Osteoblast (primary cell): Measurements from ENCODE around the gene FAM174C. TPM values are rescaled to one million over a fixed set of nuclear protein-coding genes. Genes with fewer than 3 reads are reported as not detected.

Experiments
- DNase-seq: peaks from one replicate; pipeline ENCODE4 v3.0.0; 2011; ENCODE audit warnings: low spot score, mixed read lengths; ENCODE audit not compliant: insufficient read length; ENCODE audit errors: missing footprints
- H2AFZ ChIP-seq: 2 replicates; pipeline ENCODE4 v1.6.0; 2011; ENCODE audit warnings: mild to moderate bottlenecking, low read length
- H3K27ac ChIP-seq: 2 replicates; pipeline ENCODE4 v1.5.1; 2011; ENCODE audit warnings: mild to moderate bottlenecking, low read depth, low read length, moderate library complexity
- H3K27me3 ChIP-seq: 2 replicates; pipeline ENCODE4 v1.6.0; 2012; ENCODE audit warnings: mild to moderate bottlenecking, control low read depth, inconsistent platforms, low read length, moderate library complexity; ENCODE audit not compliant: insufficient read depth
- H3K36me3 ChIP-seq: 2 replicates; pipeline ENCODE4 v1.5.1; 2011; ENCODE audit warnings: mild to moderate bottlenecking, low read length, control low read depth, moderate library complexity; ENCODE audit not compliant: insufficient read depth
- H3K4me1 ChIP-seq: 2 replicates; pipeline ENCODE4 v1.5.1; 2011; ENCODE audit warnings: mild to moderate bottlenecking, low read length, control low read depth, moderate library complexity; ENCODE audit not compliant: insufficient read depth
- H3K4me2 ChIP-seq: 2 replicates; pipeline ENCODE4 v1.6.0; 2011; ENCODE audit warnings: mild to moderate bottlenecking, low read length; ENCODE audit not compliant: insufficient read depth
- H3K4me3 ChIP-seq: fragments of 200-600 bp; sonication (generic); 3 replicates; pipeline ENCODE4 v1.5.1; 2012; ENCODE audit warnings: mild to moderate bottlenecking, low read length, inconsistent platforms; ENCODE audit not compliant: insufficient read depth
- H3K79me2 ChIP-seq: 2 replicates; pipeline ENCODE4 v1.6.0; 2012; ENCODE audit warnings: mild to moderate bottlenecking, low read length, control low read depth, inconsistent platforms; ENCODE audit not compliant: insufficient read depth
- H3K9me3 ChIP-seq: 2 replicates; pipeline ENCODE4 v1.5.1; 2011; ENCODE audit warnings: low read depth, low read length, control low read depth
- H4K20me1 ChIP-seq: 2 replicates; pipeline ENCODE4 v1.6.0; 2012; ENCODE audit warnings: mild to moderate bottlenecking, low read length, control low read depth; ENCODE audit not compliant: insufficient read depth
- CTCF ChIP-seq: IDR thresholded peaks from 2 replicates; pipeline ENCODE4 v1.5.1; 2011; ENCODE audit warnings: mild to moderate bottlenecking, low read depth, low read length, moderate library complexity; ENCODE audit errors: extremely low read depth
- total RNA-seq: library from RNA; depleted of rRNA; stranded (reverse); fragments of >200 nt; gene quantifications from 2 replicates; pipeline ENCODE4 v1.2.3, GENCODE V29; 2012

FAM174C gene
- total RNA-seq, 1 donor: 25.0 TPM

- no peak for TF ChIP-seq CTCF
- H3K4me3 ChIP-seq: peak overlapping the region; percentile 56
- peak; percentile 93 for DNase-seq
These were observed 15.2 kb upstream of the FAM174C start for GRCh38 chr19:1259876-1260748.

GRCh38 chr19:1260749-1261537 lies 14.4 kb upstream of the FAM174C start:
- DNase-seq: peak; percentile 100
- Histone ChIP-seq H3K4me2 (peak overlapping the region; percentile 89), H3K36me3 (peaks cover 23% of the 10 kb centered on the region), H3K79me2 (peaks cover 19% of the 10 kb centered on the region), H3K27ac (peak overlapping the region; percentile 93), H3K27me3 (no peaks in the 10 kb centered on the region), H3K4me3 (peak overlapping the region; percentile 80), H3K4me1 (peaks cover 50% of the 10 kb centered on the region), H2AFZ (peak overlapping the region; percentile 51), H4K20me1 (peaks cover 26% of the 10 kb centered on the region), H3K9me3 (no peaks in the 10 kb centered on the region)
- no peak for TF ChIP-seq CTCF

More at GRCh38 chr19:1259876-1260748, 15.2 kb upstream of the FAM174C start:
- no peak overlapping the region for H2AFZ ChIP-seq
- peaks cover 27% of the 10 kb centered on the region for H3K79me2 ChIP-seq
- peak overlapping the region; percentile 78 for H3K27ac ChIP-seq
- H4K20me1 ChIP-seq: peaks cover 33% of the 10 kb centered on the region
- no peaks in the 10 kb centered on the region for H3K27me3 ChIP-seq
- H3K4me2 ChIP-seq: peak overlapping the region; percentile 55
- peaks cover 31% of the 10 kb centered on the region for H3K36me3 ChIP-seq
- peaks cover 51% of the 10 kb centered on the region for H3K4me1 ChIP-seq
- H3K9me3 ChIP-seq: no peaks in the 10 kb centered on the region

GRCh38 chr19:1261538-1261797 lies 13.9 kb upstream of the FAM174C start:
- H3K4me1 ChIP-seq: peaks cover 53% of the 10 kb centered on the region
- no peaks in the 10 kb centered on the region for H3K9me3 ChIP-seq
- H4K20me1 ChIP-seq: peaks cover 26% of the 10 kb centered on the region
- DNase-seq: no peak
- no peak overlapping the region for H2AFZ ChIP-seq
- TF ChIP-seq CTCF: peak; percentile 31
- H3K36me3 ChIP-seq: peaks cover 20% of the 10 kb centered on the region
- peak overlapping the region; percentile 89 for H3K4me2 ChIP-seq
- peak overlapping the region; percentile 80 for H3K4me3 ChIP-seq
- H3K27ac ChIP-seq: peak overlapping the region; percentile 93
- H3K79me2 ChIP-seq: peaks cover 16% of the 10 kb centered on the region
- no peaks in the 10 kb centered on the region for H3K27me3 ChIP-seq
